K562 (cell line): ENCODE results near the gene POLR3E. TPM values are rescaled to one million over a fixed set of nuclear protein-coding genes. Genes with fewer than 3 reads are reported as not detected.

Experiments
- ATAC-seq: fragments of 200-7000 bp; cut with Tn5 transposase; 3 replicates; pipeline ENCODE4 v1.9.1; 2020; ENCODE audit warnings: moderate library complexity
- BruUV-seq: library from RNA; stranded (reverse); fragments of 400-500 nt; replicated peaks from 2 replicates; lab custom pipeline; 2021; lab: Mats Ljungman, UMichigan
- CTCF ChIA-PET: fragments of 300-600 bp; formaldehyde crosslinking; extraction: SDS; loops from one replicate; lab custom pipeline; 2021; ENCODE audit warnings: low intra/inter-chr PET ratio; lab: Yijun Ruan, JAX
- POLR2A ChIA-PET: fragments of 300-600, 350-650 bp; sonication (Branson Sonifier 250); formaldehyde crosslinking; extraction: SDS; loops from one replicate; lab custom pipeline; 2021; ENCODE audit warnings: antibody characterized with exemption, inconsistent platforms; lab: Yijun Ruan, JAX
- DNase-seq, 4 experiments: peaks; one replicate each; pipeline versions ENCODE4 v3.0.0 to v3.0.0-alpha.2; 2011 to 2018; ENCODE audit warnings: low spot score in 3 of 4, mixed read lengths in 3 of 4; ENCODE audit errors: extremely low read depth in 1 of 4
- FAIRE-seq: peaks from 2 replicates; lab custom pipeline; 2011; peaks lifted over from hg19 to GRCh38; lab: Jason Lieb, UNC
- H2AFZ ChIP-seq: 2 replicates; pipeline ENCODE4 v1.6.0; 2011; ENCODE audit warnings: low read depth, low read length, control low read depth, inconsistent platforms
- H3K27ac ChIP-seq: fragments of 200-600 bp; 3 replicates; pipeline ENCODE4 v1.8.0; 2011; ENCODE audit warnings: low read depth, mild to moderate bottlenecking, control low read depth, inconsistent platforms, low read length, moderate library complexity, mixed read lengths; ENCODE audit errors: extremely low read depth
- H3K27me3 ChIP-seq, 2 experiments: fragments of 300-600 bp in 1 of 2; 2 replicates in 1 of 2; 3 replicates in 1 of 2; pipeline versions ENCODE4 v1.6.0 to v1.8.0; 2011; ENCODE audit warnings: inconsistent platforms in 2 of 2, low read length in 2 of 2, mild to moderate bottlenecking in 1 of 2, mixed read lengths in 1 of 2, moderate library complexity in 1 of 2; ENCODE audit not compliant: control insufficient read depth in 2 of 2, insufficient read depth in 2 of 2
- H3K36me3 ChIP-seq: fragments of 300-600 bp; 3 replicates; pipeline ENCODE4 v1.8.0; 2011; ENCODE audit warnings: mild to moderate bottlenecking, low read length, inconsistent platforms; ENCODE audit not compliant: control insufficient read depth, insufficient read depth
- H3K4me1 ChIP-seq, 2 experiments: fragments of 200-600 bp in 1 of 2; replicated peaks in 1 of 2; 2 replicates in 1 of 2; 3 replicates in 1 of 2; pipeline versions ENCODE4 v1.5.1 to v1.8.0; 2011; ENCODE audit warnings: inconsistent platforms in 2 of 2, low read length in 2 of 2, mild to moderate bottlenecking in 1 of 2, mixed read lengths in 1 of 2, moderate library complexity in 1 of 2; ENCODE audit not compliant: control insufficient read depth in 2 of 2, insufficient read depth in 2 of 2
- H3K4me2 ChIP-seq: 2 replicates; pipeline ENCODE4 v1.6.1; 2011; ENCODE audit warnings: low read length, control low read depth, inconsistent platforms, mixed read lengths; ENCODE audit not compliant: insufficient read depth
- H3K4me3 ChIP-seq: fragments of 200-600 bp; sonication (generic), shearing (Covaris generic); 2 replicates; pipeline ENCODE4 v1.5.1; 2016; ENCODE audit warnings: control low read depth, inconsistent platforms
- H3K79me2 ChIP-seq: fragments of 200-600 bp; 3 replicates; pipeline ENCODE4 v1.8.0; 2011; ENCODE audit warnings: low read length, inconsistent platforms; ENCODE audit not compliant: control insufficient read depth, insufficient read depth
- H3K9ac ChIP-seq, 2 experiments: 2 replicates each; pipeline versions ENCODE4 v1.6.0 to v1.6.1; 2011; ENCODE audit warnings: low read depth in 2 of 2, low read length in 2 of 2, control low read depth in 1 of 2, inconsistent platforms in 1 of 2, mild to moderate bottlenecking in 1 of 2, mixed read lengths in 1 of 2; ENCODE audit not compliant: insufficient read depth in 1 of 2
- H3K9me1 ChIP-seq: one replicate; pipeline ENCODE4 v1.6.0; 2011; ENCODE audit warnings: inconsistent platforms, mild to moderate bottlenecking, low read length, moderate library complexity; ENCODE audit not compliant: control insufficient read depth, insufficient read depth
- H3K9me3 ChIP-seq: replicated peaks from 2 replicates; pipeline ENCODE4 v1.5.1; 2011; ENCODE audit warnings: low read depth, low read length, inconsistent platforms; ENCODE audit not compliant: control insufficient read depth, insufficient read depth
- H4K20me1 ChIP-seq: replicated peaks from 2 replicates; pipeline ENCODE4 v1.6.1; 2011; ENCODE audit warnings: low read length, inconsistent platforms, mixed read lengths; ENCODE audit not compliant: control insufficient read depth, insufficient read depth
- CC2D1A ChIP-seq: fragments of 450-650 bp; IDR thresholded peaks from 2 replicates; pipeline ENCODE4 v1.6.1; 2017; ENCODE audit warnings: mild to moderate bottlenecking
- MAZ ChIP-seq, 2 experiments: fragments of 450-650 bp in 1 of 2; sonication (generic) in 1 of 2; formaldehyde crosslinking; IDR thresholded peaks in 1 of 2; conservative IDR thresholded peaks in 1 of 2; 2 replicates each; pipeline versions ENCODE4 v1.4.0 to v1.5.0; 2020; ENCODE audit warnings: mild to moderate bottlenecking in 1 of 2, missing genetic modification reagents in 1 of 2
- MYBL2 ChIP-seq, 2 experiments: fragments of 450-650 bp in 1 of 2; sonication (generic) in 1 of 2; formaldehyde crosslinking in 1 of 2; IDR thresholded peaks; 2 replicates each; pipeline versions ENCODE4 v1.6.1 to v1.8.1; 2017 to 2022; ENCODE audit warnings: borderline replicate concordance in 1 of 2, inconsistent platforms in 1 of 2, low read depth in 1 of 2, mild to moderate bottlenecking in 1 of 2, missing genetic modification reagents in 1 of 2, moderate library complexity in 1 of 2
- POLR2AphosphoS5 ChIP-seq: IDR thresholded peaks from 2 replicates; pipeline ENCODE4 v1.6.1; 2011; ENCODE audit warnings: mild to moderate bottlenecking, low read depth, low read length, moderate library complexity; ENCODE audit not compliant: control insufficient read depth, insufficient read depth
- RAD21 ChIP-seq, 2 experiments: fragments of 250-450 bp in 1 of 2; fragments of 450-650 bp in 1 of 2; sonication (Bioruptor Pico) in 1 of 2; formaldehyde crosslinking in 1 of 2; IDR thresholded peaks in 1 of 2; conservative IDR thresholded peaks in 1 of 2; 2 replicates each; pipeline versions ENCODE4 v1.4.0 to v1.8.0; 2020 to 2022; ENCODE audit warnings: mild to moderate bottlenecking in 2 of 2, moderate library complexity in 1 of 2
- SMC3 ChIP-seq: conservative IDR thresholded peaks from 2 replicates; pipeline ENCODE4 v1.6.1; 2011; ENCODE audit warnings: low read depth, low read length, improper control_type of control experiment; ENCODE audit not compliant: insufficient read depth
- YBX1 ChIP-seq: fragments of 450-650 bp; IDR thresholded peaks from 2 replicates; pipeline ENCODE4 v1.7.1; 2016; ENCODE audit warnings: mild to moderate bottlenecking
- ZNF384 ChIP-seq: IDR thresholded peaks from 2 replicates; pipeline ENCODE4 v1.6.1; 2012; ENCODE audit warnings: low read depth, low read length, improper control_type of control experiment
- WGBS: fragments of 100-300 bp; shearing (Covaris generic); methylation state at CpG from one replicate; pipeline ENCODE4 v1.1.6; 2016; ENCODE audit warnings: low coverage, mixed read lengths; ENCODE audit not compliant: insufficient coverage; ENCODE audit errors: missing lambda C conversion rate; 5-methylcytosine and 5-hydroxymethylcytosine counted together
- in situ Hi-C: fragments of 300-500 bp; cut with MboI; formaldehyde crosslinking; loops from 4 replicates; pipeline ENCODE4 v1.15.0; 2018; ENCODE audit warnings: inconsistent platforms, mixed read lengths
- intact Hi-C: fragments of 100-400 bp; cut with micrococcal nuclease; formaldehyde crosslinking; loops from 2 replicates; pipeline ENCODE4 v1.14.2; 2022
- polyA plus RNA-seq, 8 experiments: library from polyadenylated mRNA; depleted of rRNA in 4 of 8; stranded (reverse) in 5 of 8; unstranded in 3 of 8; fragments of >200 nt; fragmentation: Nextera tagmentation in 2 of 8; fragmentation: Illumina TruSeq in 1 of 8; extraction: Ambion mirVana in 2 of 8; extraction: Trizol in 1 of 8; gene quantifications; 2 replicates each; pipeline versions ENCODE4 v1.2.1 to v1.2.3, GENCODE V29; 2011 to 2014; ENCODE audit warnings: inconsistent platforms in 1 of 8, missing spikeins in 1 of 8
- total RNA-seq, 7 experiments: library from RNA; depleted of rRNA in 6 of 7; stranded (reverse); fragments of >200 nt in 6 of 7; fragmentation: Illumina TruSeq in 2 of 7; extraction: Trizol in 2 of 7; gene quantifications; 2 replicates each; pipeline versions ENCODE4 v1.2.1 to v1.2.3, GENCODE V29; 2011 to 2021; ENCODE audit warnings: low replicate concordance in 1 of 7
- TF ChIP-seq, protein P1 (sequence below): IDR thresholded peaks from 2 replicates; pipeline ENCODE4 v1.6.1; 2011; ENCODE audit warnings: borderline replicate concordance, low read depth, mild to moderate bottlenecking, moderate library complexity, low read length; ENCODE audit not compliant: insufficient read depth, poor library complexity, severe bottlenecking
- TF ChIP-seq, protein P2 (sequence below), 3 experiments: IDR thresholded peaks in 2 of 3; conservative IDR thresholded peaks in 1 of 3; 2 replicates each; pipeline ENCODE4 v1.5.1; 2011 to 2012; ENCODE audit warnings: low read length in 3 of 3, mild to moderate bottlenecking in 3 of 3, control low read depth in 2 of 3, improper control_type of control experiment in 1 of 3, inconsistent platforms in 1 of 3, low read depth in 1 of 3, mixed read lengths in 1 of 3, moderate library complexity in 1 of 3; ENCODE audit not compliant: insufficient read depth in 2 of 3

Gene POLR3E
- total and polyA plus RNA-seq, 9 of the 15 experiments (the other 6 are each of a cell fraction or from before 2014, with no cell fraction given), result 17.7 to 151 (median 82.6) TPM

DNA sequence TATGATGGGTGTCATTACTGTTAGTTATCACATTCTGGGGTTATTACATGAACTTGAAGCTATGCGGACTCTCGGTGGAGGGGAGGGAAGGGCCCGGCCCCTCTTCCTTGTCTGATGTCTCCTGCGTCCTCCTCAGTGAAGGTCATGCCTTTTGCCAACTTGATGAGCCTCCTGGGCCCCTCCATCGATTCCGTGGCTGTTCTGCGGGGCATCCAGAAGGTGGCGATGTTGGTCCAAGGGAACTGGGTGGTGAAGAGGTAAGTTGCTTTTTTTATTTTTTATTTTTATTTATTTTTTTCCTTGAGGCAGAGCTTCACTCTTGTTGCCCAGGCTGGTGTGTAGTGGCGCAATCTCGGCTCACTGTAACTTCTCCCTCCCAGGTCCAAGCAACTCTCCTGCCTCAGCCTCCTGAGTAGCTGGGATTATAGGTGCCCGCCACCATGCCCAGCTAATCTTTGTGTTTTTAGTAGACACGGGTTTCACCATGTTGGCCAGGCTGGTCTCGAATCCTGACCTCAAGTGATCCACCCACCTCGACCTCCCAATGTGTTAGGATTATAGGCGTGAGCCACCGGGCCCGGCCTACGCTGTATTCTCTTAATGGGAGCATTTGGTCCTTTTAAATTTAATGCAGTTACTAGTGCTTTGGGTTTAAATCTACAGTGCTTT is 21.6 kb downstream of the POLR3E start:
- Histone ChIP-seq H3K4me3 (no peak overlapping the region), H3K79me2 (peaks cover 18% of the 10 kb centered on the region), H2AFZ (no peak overlapping the region), H4K20me1 (peaks cover 21% of the 10 kb centered on the region), H3K4me1 (peaks cover 0 to 3% of the 10 kb centered on the region in 2 experiments; a peak in 2 of 5 replicates), H3K9me1 (no peaks in the 10 kb centered on the region), H3K9me3 (no peaks in the 10 kb centered on the region), H3K36me3 (peaks cover 95% of the 10 kb centered on the region), H3K4me2 (no peak overlapping the region), H3K27ac (no peak overlapping the region), H3K27me3 (no peaks in the 10 kb centered on the region), H3K9ac (no peak overlapping the region)
- in situ Hi-C loops (loop anchor here (10.0 kb wide), 1 partner anchor 1164 kb away; the partner anchor contains the start of genes DNAH3 and LDAF1), intact Hi-C loops (loop anchor here (2.0 kb wide), 1 partner anchor 1168 kb away; the partner anchor contains the start of gene DNAH3)
- 75% methylated on average over 17 of the region's 18 CpGs for WGBS
- DNase-seq, result peak; percentile 45 to 52 (median 52)
- ATAC-seq, result peak; percentile 55
- ChIA-PET POLR2A (interaction anchor here (0.6 kb wide), 1 partner anchor 70 kb away, joined by 3 read pairs; no protein-coding TSS in a partner anchor), CTCF (interaction anchor here (1.1 kb wide), 1 partner anchor 1162 kb away, joined by 5 read pairs; no protein-coding TSS in a partner anchor)
- BruUV-seq, result no TSS peak
- TF ChIP-seq, protein P1, sequence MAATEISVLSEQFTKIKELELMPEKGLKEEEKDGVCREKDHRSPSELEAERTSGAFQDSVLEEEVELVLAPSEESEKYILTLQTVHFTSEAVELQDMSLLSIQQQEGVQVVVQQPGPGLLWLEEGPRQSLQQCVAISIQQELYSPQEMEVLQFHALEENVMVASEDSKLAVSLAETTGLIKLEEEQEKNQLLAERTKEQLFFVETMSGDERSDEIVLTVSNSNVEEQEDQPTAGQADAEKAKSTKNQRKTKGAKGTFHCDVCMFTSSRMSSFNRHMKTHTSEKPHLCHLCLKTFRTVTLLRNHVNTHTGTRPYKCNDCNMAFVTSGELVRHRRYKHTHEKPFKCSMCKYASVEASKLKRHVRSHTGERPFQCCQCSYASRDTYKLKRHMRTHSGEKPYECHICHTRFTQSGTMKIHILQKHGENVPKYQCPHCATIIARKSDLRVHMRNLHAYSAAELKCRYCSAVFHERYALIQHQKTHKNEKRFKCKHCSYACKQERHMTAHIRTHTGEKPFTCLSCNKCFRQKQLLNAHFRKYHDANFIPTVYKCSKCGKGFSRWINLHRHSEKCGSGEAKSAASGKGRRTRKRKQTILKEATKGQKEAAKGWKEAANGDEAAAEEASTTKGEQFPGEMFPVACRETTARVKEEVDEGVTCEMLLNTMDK, result peak; percentile 8
- TF ChIP-seq ZNF384 (0 out of 2 replicates have a peak, but pooled peaks have one; percentile 24), YBX1 (no peak), MYBL2 (IDR thresholded peaks at IDR 0.05; ENCODE audit: low read depth) (no peak), MYBL2 (CRISPR knock-in tag; IDR thresholded peaks at IDR 0.05; ENCODE audit: borderline replicate concordance) (no peak), CC2D1A (0 out of 2 replicates have a peak, but pooled peaks have one; percentile 8), RAD21 (CRISPR knock-in tag; conservative IDR thresholded peaks at IDR 0.05 in 1 of 2, IDR thresholded peaks at IDR 0.05 in 1 of 2) (peak; percentile 39 to 46; a peak in 3 of 4 replicates), SMC3 (0 out of 2 replicates have a peak, but pooled peaks have one; percentile 27), MAZ (CRISPR knock-in tag; conservative IDR thresholded peaks at IDR 0.05 in 1 of 2, IDR thresholded peaks at IDR 0.05 in 1 of 2) (0 out of 4 replicates have a peak, but pooled peaks of 1 of the 2 experiments have one; percentile 40), POLR2AphosphoS5 (0 out of 2 replicates have a peak, but pooled peaks have one; percentile 27)
- TF ChIP-seq, protein P2, sequence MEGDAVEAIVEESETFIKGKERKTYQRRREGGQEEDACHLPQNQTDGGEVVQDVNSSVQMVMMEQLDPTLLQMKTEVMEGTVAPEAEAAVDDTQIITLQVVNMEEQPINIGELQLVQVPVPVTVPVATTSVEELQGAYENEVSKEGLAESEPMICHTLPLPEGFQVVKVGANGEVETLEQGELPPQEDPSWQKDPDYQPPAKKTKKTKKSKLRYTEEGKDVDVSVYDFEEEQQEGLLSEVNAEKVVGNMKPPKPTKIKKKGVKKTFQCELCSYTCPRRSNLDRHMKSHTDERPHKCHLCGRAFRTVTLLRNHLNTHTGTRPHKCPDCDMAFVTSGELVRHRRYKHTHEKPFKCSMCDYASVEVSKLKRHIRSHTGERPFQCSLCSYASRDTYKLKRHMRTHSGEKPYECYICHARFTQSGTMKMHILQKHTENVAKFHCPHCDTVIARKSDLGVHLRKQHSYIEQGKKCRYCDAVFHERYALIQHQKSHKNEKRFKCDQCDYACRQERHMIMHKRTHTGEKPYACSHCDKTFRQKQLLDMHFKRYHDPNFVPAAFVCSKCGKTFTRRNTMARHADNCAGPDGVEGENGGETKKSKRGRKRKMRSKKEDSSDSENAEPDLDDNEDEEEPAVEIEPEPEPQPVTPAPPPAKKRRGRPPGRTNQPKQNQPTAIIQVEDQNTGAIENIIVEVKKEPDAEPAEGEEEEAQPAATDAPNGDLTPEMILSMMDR (IDR thresholded peaks at IDR 0.05 in 2 of 3, conservative IDR thresholded peaks at IDR 0.05 in 1 of 3; ENCODE audit: insufficient read depth in 2 of 3, low read depth in 1 of 3, low read length in 3 of 3), result peak; percentile 69 to 74 (median 72)
- peak; percentile 35 for FAIRE-seq
